ENCODE measurements around the gene FIGNL1. TPM values are rescaled to one million over a fixed set of nuclear protein-coding genes. Genes with fewer than 3 reads are reported as not detected.

FIGNL1 gene
- total and polyA plus RNA-seq, 2 donors from 2014 or later, result 2.4 to 5.8 TPM

- FAIRE-seq, result no peak
- no peak for DNase-seq
- H3K27me3 ChIP-seq (ENCODE audit: control insufficient read depth, insufficient read depth, low read length), result no peaks in the 10 kb centered on the region
- H3K36me3 ChIP-seq (ENCODE audit: control insufficient read depth in 2 of 3, insufficient read depth in 3 of 3, low read length in 3 of 3), result no peaks in the 10 kb centered on the region
- TF ChIP-seq CTCF (IDR thresholded peaks at IDR 0.05; ENCODE audit: borderline replicate concordance, extremely low read depth, insufficient read depth), result no peak
- no peak overlapping the region for H3K4me3 ChIP-seq (ENCODE audit: low read length in 3 of 3)
- H3K9ac ChIP-seq (ENCODE audit: low read length in 3 of 3), result no peak overlapping the region
- intact Hi-C loops (cut with DNase I), result no loop called here
- H3K4me1 ChIP-seq (ENCODE audit: control insufficient read depth in 2 of 3, insufficient read depth in 2 of 3, low read depth in 1 of 3, low read length in 3 of 3), result no peaks in the 10 kb centered on the region
- H3K27ac ChIP-seq (ENCODE audit: low read depth in 2 of 2, low read length in 2 of 2), result no peak overlapping the region
- no peaks in the 10 kb centered on the region for H3K9me3 ChIP-seq (ENCODE audit: control insufficient read depth in 2 of 3, insufficient read depth in 1 of 3, low read length in 3 of 3)
These were observed 40.0 kb downstream of the FIGNL1 start for GRCh38 chr7:50409856-50410745.

GRCh38 chr7:50406935-50407334, 43.2 kb downstream of the FIGNL1 start:
- TF ChIP-seq CTCF (IDR thresholded peaks at IDR 0.05; ENCODE audit: borderline replicate concordance, extremely low read depth, insufficient read depth), result no peak
- Histone ChIP-seq H3K27me3 (ENCODE audit: control insufficient read depth, insufficient read depth, low read length) (peaks cover 2% of the 10 kb centered on the region), H3K9me3 (ENCODE audit: control insufficient read depth in 2 of 3, insufficient read depth in 1 of 3, low read length in 3 of 3) (no peaks in the 10 kb centered on the region), H3K36me3 (ENCODE audit: control insufficient read depth in 2 of 3, insufficient read depth in 3 of 3, low read length in 3 of 3) (no peaks in the 10 kb centered on the region), H3K27ac (ENCODE audit: low read depth in 2 of 2, low read length in 2 of 2) (no peak overlapping the region), H3K4me1 (ENCODE audit: control insufficient read depth in 2 of 3, insufficient read depth in 2 of 3, low read depth in 1 of 3, low read length in 3 of 3) (no peaks in the 10 kb centered on the region), H3K9ac (ENCODE audit: low read length in 3 of 3) (no peak overlapping the region), H3K4me3 (ENCODE audit: low read length in 3 of 3) (no peak overlapping the region)
- intact Hi-C loops (cut with DNase I), result no loop called here
- FAIRE-seq (no peak), DNase-seq (no peak)

DNA sequence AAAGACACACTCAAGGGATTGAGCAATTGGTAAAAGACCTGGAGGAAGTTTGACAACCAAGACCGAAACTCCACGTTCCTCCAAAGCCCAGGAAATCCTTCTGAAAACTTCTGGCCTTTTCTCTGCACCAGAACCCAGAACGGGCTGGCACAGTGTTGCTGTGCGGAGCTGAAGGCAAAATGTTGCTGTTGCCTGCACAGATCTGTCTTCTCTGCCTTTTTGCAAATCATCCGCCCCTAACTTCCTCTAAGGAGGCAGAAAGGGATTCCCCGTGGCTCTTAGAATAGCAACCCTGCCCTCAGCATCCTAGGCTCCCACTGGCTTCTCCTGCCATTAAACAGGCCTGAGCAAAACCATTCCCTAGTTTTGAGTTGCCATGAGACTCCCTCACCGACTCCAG, 44.9 kb downstream of the FIGNL1 start:
- H3K36me3 ChIP-seq (ENCODE audit: control insufficient read depth in 2 of 3, insufficient read depth in 3 of 3, low read length in 3 of 3), result no peaks in the 10 kb centered on the region
- no peak overlapping the region for H3K4me3 ChIP-seq (ENCODE audit: low read length in 3 of 3)
- intact Hi-C loops (cut with DNase I), result no loop called here
- peaks cover 5% of the 10 kb centered on the region for H3K27me3 ChIP-seq (ENCODE audit: control insufficient read depth, insufficient read depth, low read length)
- no peak for TF ChIP-seq CTCF (IDR thresholded peaks at IDR 0.05; ENCODE audit: borderline replicate concordance, extremely low read depth, insufficient read depth)
- H3K9ac ChIP-seq (ENCODE audit: low read length in 3 of 3), result no peak overlapping the region
- H3K9me3 ChIP-seq (ENCODE audit: control insufficient read depth in 2 of 3, insufficient read depth in 1 of 3, low read length in 3 of 3), result no peaks in the 10 kb centered on the region
- DNase-seq (no peak), FAIRE-seq (no peak)
- H3K27ac ChIP-seq (ENCODE audit: low read depth in 2 of 2, low read length in 2 of 2), result no peak overlapping the region
- H3K4me1 ChIP-seq (ENCODE audit: control insufficient read depth in 2 of 3, insufficient read depth in 2 of 3, low read depth in 1 of 3, low read length in 3 of 3), result no peaks in the 10 kb centered on the region

All from kidney (tissue), 14 donors.